ENCODE measurements around the gene AMER2.

GRCh38 chr13:25218019-25218418, 45.9 kb upstream of the AMER2 start:
- no peak for TF ChIP-seq CTCF (IDR thresholded peaks at IDR 0.05; ENCODE audit: poor library complexity, severe bottlenecking)
- TF ChIP-seq RAD21 (conservative IDR thresholded peaks at IDR 0.05), result no peak
- TF ChIP-seq MXI1 (conservative IDR thresholded peaks at IDR 0.05; ENCODE audit: poor library complexity, severe bottlenecking), result no peak
- TF ChIP-seq, protein P1, sequence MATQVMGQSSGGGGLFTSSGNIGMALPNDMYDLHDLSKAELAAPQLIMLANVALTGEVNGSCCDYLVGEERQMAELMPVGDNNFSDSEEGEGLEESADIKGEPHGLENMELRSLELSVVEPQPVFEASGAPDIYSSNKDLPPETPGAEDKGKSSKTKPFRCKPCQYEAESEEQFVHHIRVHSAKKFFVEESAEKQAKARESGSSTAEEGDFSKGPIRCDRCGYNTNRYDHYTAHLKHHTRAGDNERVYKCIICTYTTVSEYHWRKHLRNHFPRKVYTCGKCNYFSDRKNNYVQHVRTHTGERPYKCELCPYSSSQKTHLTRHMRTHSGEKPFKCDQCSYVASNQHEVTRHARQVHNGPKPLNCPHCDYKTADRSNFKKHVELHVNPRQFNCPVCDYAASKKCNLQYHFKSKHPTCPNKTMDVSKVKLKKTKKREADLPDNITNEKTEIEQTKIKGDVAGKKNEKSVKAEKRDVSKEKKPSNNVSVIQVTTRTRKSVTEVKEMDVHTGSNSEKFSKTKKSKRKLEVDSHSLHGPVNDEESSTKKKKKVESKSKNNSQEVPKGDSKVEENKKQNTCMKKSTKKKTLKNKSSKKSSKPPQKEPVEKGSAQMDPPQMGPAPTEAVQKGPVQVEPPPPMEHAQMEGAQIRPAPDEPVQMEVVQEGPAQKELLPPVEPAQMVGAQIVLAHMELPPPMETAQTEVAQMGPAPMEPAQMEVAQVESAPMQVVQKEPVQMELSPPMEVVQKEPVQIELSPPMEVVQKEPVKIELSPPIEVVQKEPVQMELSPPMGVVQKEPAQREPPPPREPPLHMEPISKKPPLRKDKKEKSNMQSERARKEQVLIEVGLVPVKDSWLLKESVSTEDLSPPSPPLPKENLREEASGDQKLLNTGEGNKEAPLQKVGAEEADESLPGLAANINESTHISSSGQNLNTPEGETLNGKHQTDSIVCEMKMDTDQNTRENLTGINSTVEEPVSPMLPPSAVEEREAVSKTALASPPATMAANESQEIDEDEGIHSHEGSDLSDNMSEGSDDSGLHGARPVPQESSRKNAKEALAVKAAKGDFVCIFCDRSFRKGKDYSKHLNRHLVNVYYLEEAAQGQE (IDR thresholded peaks at IDR 0.05; ENCODE audit: borderline replicate concordance), result no peak
- no peak for TF ChIP-seq POLR2AphosphoS5 (IDR thresholded peaks at IDR 0.05)
- no peak for TF ChIP-seq EP300 (conservative IDR thresholded peaks at IDR 0.05; ENCODE audit: poor library complexity, severe bottlenecking)
- TF ChIP-seq TAF1 (IDR thresholded peaks at IDR 0.05; ENCODE audit: low read depth), result no peak
- TF ChIP-seq SMC3 (conservative IDR thresholded peaks at IDR 0.05; ENCODE audit: poor library complexity), result no peak
- TF ChIP-seq EZH2 (IDR thresholded peaks at IDR 0.05; ENCODE audit: borderline replicate concordance, insufficient read depth, low read length, poor library complexity, severe bottlenecking), result no peak

All from neural cell (in vitro differentiated cells).